Erythroblast (primary cell): Measurements from ENCODE around the gene NFKBIE.

Experiments used
- GATA1 ChIP-seq: IDR thresholded peaks from 2 replicates; pipeline ENCODE4 v1.6.1; 2011; ENCODE audit warnings: low read depth, mild to moderate bottlenecking, control low read depth, low read length, moderate library complexity
- POLR2A ChIP-seq: IDR thresholded peaks from 2 replicates; pipeline ENCODE4 v1.6.1; 2011; ENCODE audit warnings: mild to moderate bottlenecking, low read length

DNA sequence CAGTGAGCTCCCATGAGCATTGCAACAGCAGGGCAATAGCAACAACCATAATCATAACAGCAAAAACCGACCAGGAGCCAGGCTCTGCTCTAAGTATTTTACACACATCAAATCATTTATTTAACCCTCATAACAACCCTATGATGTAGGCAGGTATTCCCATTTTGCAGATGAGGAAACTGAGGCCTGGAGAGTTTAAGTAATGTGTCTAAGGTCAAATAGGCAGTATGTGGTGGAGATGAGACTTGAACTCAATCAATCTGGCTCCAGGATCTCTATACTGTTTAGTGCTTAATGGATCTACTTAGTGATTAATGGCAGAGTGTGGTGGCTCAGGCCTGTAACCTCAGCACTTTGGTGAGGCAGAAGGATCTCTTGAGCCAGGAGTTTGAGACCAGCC is 8.3 kb upstream of the NFKBIE start:
- TF ChIP-seq POLR2A (no peak), GATA1 (no peak)
